BE2C (cell line): ENCODE data around the gene PHF21A.

ENCODE experiments used
- DNase-seq: peaks from one replicate; pipeline ENCODE4 v3.0.0-alpha.2; 2020
- H3K27me3 ChIP-seq: fragments of 250-450 bp; sonication (Bioruptor Pico); 2 replicates; pipeline ENCODE4 v1.5.1; 2020; ENCODE audit warnings: mild to moderate bottlenecking
- H3K36me3 ChIP-seq: fragments of 250-450 bp; sonication (Bioruptor Pico); 2 replicates; pipeline ENCODE4 v1.5.1; 2020; ENCODE audit warnings: mild to moderate bottlenecking
- H3K4me1 ChIP-seq: fragments of 250-450 bp; sonication (Bioruptor Pico); 2 replicates; pipeline ENCODE4 v1.5.1; 2020
- H3K4me3 ChIP-seq: 2 replicates; pipeline ENCODE4 v1.5.1; 2011; ENCODE audit warnings: low read depth, low read length
- H3K9me3 ChIP-seq: fragments of 250-450 bp; sonication (Bioruptor Pico); 2 replicates; pipeline ENCODE4 v1.5.1; 2020
- TF ChIP-seq, protein P1 (sequence below): IDR thresholded peaks from 2 replicates; pipeline ENCODE4 v1.5.1; 2012; ENCODE audit warnings: mild to moderate bottlenecking, low read depth, low read length

PHF21A gene

GRCh38 chr11:45930951-45931570 lies 190.2 kb downstream of the PHF21A start:
- Histone ChIP-seq H3K36me3 (peaks cover 4% of the 10 kb centered on the region; the same call in 1 of the 2 replicates), H3K27me3 (no peaks in the 10 kb centered on the region), H3K4me3 (no peak overlapping the region), H3K4me1 (no peaks in the 10 kb centered on the region), H3K9me3 (no peaks in the 10 kb centered on the region)
- no peak for DNase-seq
- TF ChIP-seq, protein P1, sequence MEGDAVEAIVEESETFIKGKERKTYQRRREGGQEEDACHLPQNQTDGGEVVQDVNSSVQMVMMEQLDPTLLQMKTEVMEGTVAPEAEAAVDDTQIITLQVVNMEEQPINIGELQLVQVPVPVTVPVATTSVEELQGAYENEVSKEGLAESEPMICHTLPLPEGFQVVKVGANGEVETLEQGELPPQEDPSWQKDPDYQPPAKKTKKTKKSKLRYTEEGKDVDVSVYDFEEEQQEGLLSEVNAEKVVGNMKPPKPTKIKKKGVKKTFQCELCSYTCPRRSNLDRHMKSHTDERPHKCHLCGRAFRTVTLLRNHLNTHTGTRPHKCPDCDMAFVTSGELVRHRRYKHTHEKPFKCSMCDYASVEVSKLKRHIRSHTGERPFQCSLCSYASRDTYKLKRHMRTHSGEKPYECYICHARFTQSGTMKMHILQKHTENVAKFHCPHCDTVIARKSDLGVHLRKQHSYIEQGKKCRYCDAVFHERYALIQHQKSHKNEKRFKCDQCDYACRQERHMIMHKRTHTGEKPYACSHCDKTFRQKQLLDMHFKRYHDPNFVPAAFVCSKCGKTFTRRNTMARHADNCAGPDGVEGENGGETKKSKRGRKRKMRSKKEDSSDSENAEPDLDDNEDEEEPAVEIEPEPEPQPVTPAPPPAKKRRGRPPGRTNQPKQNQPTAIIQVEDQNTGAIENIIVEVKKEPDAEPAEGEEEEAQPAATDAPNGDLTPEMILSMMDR, result no peak

- peak; percentile 66 for DNase-seq
- no peak overlapping the region for H3K4me3 ChIP-seq
- H3K27me3 ChIP-seq, result no peaks in the 10 kb centered on the region
- H3K4me1 ChIP-seq, result no peaks in the 10 kb centered on the region
- peaks cover 4% of the 10 kb centered on the region; the same call in 1 of the 2 replicates for H3K36me3 ChIP-seq
- H3K9me3 ChIP-seq, result no peaks in the 10 kb centered on the region
- TF ChIP-seq, protein P1, result no peak
These were observed 191.0 kb downstream of the PHF21A start for GRCh38 chr11:45930031-45930794.

DNA sequence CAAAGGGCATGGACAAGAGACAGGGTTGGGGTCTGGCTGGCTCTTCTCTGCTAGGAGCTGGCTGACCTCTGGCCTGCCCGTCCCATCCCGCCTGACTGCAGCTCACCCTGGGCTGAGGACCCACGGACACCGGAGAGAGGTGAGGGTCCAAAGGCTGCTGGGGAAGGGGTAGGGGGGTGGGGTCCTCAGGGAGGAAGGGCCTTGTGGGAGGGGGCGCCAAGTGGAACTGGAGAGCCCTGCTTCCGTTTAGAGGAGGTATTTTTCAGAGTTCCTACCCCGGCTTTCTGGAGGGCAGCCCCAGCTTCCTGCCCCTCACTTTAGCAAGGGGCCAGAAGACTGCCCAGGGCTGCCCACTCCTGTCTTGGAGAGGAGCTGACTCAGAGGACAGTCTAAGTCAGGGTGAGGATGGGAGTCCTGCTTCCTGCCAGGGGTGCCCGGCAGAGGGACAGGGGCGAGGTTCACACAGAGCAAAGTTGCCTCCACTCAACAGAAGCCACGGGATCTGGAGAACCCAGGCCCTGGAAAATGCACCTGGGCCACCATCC lies 191.7 kb downstream of the PHF21A start:
- Histone ChIP-seq H3K27me3 (no peaks in the 10 kb centered on the region), H3K36me3 (peaks cover under 1% of the 10 kb centered on the region; the same call in 1 of the 2 replicates), H3K4me1 (no peaks in the 10 kb centered on the region), H3K9me3 (no peaks in the 10 kb centered on the region), H3K4me3 (no peak overlapping the region)
- TF ChIP-seq, protein P1, result no peak
- no peak for DNase-seq

GRCh38 chr11:45928535-45929215 lies 192.6 kb downstream of the PHF21A start:
- no peak for DNase-seq
- Histone ChIP-seq H3K27me3 (no peaks in the 10 kb centered on the region), H3K9me3 (no peaks in the 10 kb centered on the region), H3K4me1 (no peaks in the 10 kb centered on the region), H3K4me3 (no peak overlapping the region), H3K36me3 (no peaks in the 10 kb centered on the region)
- TF ChIP-seq, protein P1, result no peak

DNA sequence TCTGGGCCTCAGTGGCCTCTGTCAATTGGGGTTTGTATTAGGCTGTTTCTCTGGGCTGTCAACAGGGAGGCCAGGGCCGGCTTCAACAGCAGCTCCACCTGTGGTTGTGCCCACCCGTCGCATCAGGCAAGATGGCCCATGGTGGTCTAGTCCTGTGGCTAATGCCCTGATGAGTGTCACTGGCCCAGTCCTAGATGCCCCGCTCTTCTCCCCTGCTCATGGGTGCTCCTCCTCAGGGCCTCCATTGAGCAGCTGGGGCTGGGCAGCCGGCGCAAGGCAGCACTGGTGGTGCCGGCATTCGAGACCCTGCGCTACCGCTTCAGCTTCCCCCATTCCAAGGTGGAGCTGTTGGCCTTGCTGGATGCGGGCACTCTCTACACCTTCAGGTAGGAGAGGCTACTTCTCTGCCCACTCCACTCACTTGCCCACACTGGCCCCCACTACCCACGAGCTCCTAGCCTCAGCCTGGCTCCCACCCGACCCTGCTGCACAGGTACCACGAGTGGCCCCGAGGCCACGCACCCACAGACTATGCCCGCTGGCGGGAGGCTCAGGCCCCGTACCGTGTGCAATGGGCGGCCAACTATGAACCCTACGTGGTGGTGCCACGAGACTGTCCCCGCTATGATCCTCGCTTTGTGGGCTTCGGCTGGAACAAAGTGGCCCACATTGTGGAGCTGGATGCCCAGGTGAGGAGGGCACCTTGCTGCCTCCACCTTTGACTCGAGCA lies 193.4 kb downstream of the PHF21A start:
- Histone ChIP-seq H3K36me3 (no peaks in the 10 kb centered on the region), H3K27me3 (no peaks in the 10 kb centered on the region), H3K9me3 (no peaks in the 10 kb centered on the region), H3K4me1 (no peaks in the 10 kb centered on the region), H3K4me3 (no peak overlapping the region)
- no peak for DNase-seq
- TF ChIP-seq, protein P1, result no peak
